Heart left ventricle (tissue), 13 donors: ENCODE results near the gene UGT1A10.

Experiments used
- CTCF ChIP-seq, 12 donors: fragments of 200-600 bp; sonication (generic) in 4 of 12; IDR thresholded peaks; one replicate each; pipeline versions ENCODE4 v1.5.0 to v1.8.0; 2018 to 2022; ENCODE audit warnings: antibody characterized with exemption in 12 of 12, mild to moderate bottlenecking in 5 of 12
- POLR2A ChIP-seq, 2 donors: fragments of 450-650 bp; IDR thresholded peaks; one replicate each; pipeline ENCODE4 v1.6.1; 2017; ENCODE audit warnings: antibody characterized with exemption in 2 of 2, mild to moderate bottlenecking in 2 of 2, moderate library complexity in 2 of 2
- donor health status: ischemic (EF 13 %, LVEDD 7.1; RV severe dilation, severe dysfunction).
- donor health status: DM: no; HTN: yes; CAD: no.
- donor health status: DM: no; HTN: no; CAD: no.
- donor health status: ischemic (EF 25% LVEDD 6.9; RV normal size, moderate dysfunction).
- donor health status: ischemic (EF 25% LVEDD 5.7; RV mildly dilated, moderate dysfunction).
- donor health status: ischemic (EF 35%, LVEDD 5.7; RV mildly dilated, moderate dysfunction).
- donor health status: nonischemic (EF 11% LVEDD 7.7; RV severe dilation, severe dysfunction).
- donor health status: DM: yes; HTN: yes; CAD: no.
- donor health status: PGD.
- donor health status: ischemic (EF 29% LVEDD 5.4; RV normal size, mild dysfunction).
- donor health status: nonischemic (EF 23%, LVEDD 6.1; RV moderate dilation, normal function).

GRCh38 chr2:233799716-233800115, 163.5 kb downstream of the UGT1A10 start:
- no peak for TF ChIP-seq CTCF (IDR thresholded peaks at IDR 0.05)
- TF ChIP-seq POLR2A (IDR thresholded peaks at IDR 0.05), result no peak
